Left lung (tissue), 10 donors: ENCODE data around the gene CFAP43. TPM values are rescaled to one million over a fixed set of nuclear protein-coding genes. Genes with fewer than 3 reads are reported as not detected.

Experiments used
- ATAC-seq: fragments of 200-7000 bp; cut with Tn5 transposase; one replicate; pipeline ENCODE4 v1.9.1; 2020; ENCODE audit warnings: moderate library complexity
- DNase-seq, 4 donors: peaks; one replicate each; pipeline ENCODE4 v3.0.0-alpha.2; 2013 to 2020
- H3K27ac ChIP-seq, 2 donors: fragments of 200-600 bp; sonication (generic) in 1 of 2; one replicate each; pipeline versions ENCODE4 v1.5.0 to v1.8.0; 2020 to 2021
- H3K27me3 ChIP-seq, 2 donors: fragments of 200-600 bp; sonication (generic) in 1 of 2; one replicate each; pipeline versions ENCODE4 v1.5.0 to v1.8.0; 2020 to 2021
- H3K36me3 ChIP-seq, 2 donors: fragments of 200-600 bp; sonication (generic) in 1 of 2; one replicate each; pipeline versions ENCODE4 v1.5.0 to v1.8.0; 2020 to 2021
- H3K4me1 ChIP-seq, 2 donors: fragments of 200-600 bp; one replicate each; pipeline ENCODE4 v1.8.0; 2021
- H3K4me3 ChIP-seq, 2 donors: fragments of 200-600 bp; sonication (generic) in 1 of 2; one replicate each; pipeline versions ENCODE4 v1.5.0 to v1.8.0; 2020 to 2021; ENCODE audit warnings: mild to moderate bottlenecking in 1 of 2
- H3K9me3 ChIP-seq, 2 donors: fragments of 200-600 bp; sonication (generic) in 1 of 2; one replicate each; pipeline versions ENCODE4 v1.5.0 to v1.8.0; 2020 to 2021
- CTCF ChIP-seq, 2 donors: fragments of 200-600 bp; sonication (generic) in 1 of 2; IDR thresholded peaks; one replicate each; pipeline versions ENCODE4 v1.5.0 to v1.8.0; 2021; ENCODE audit warnings: antibody characterized with exemption in 2 of 2
- intact Hi-C, 2 donors: fragments of 100-400 bp; cut with DNase I; formaldehyde crosslinking; loops; one replicate each; pipeline versions ENCODE4 v1.11.2 to v1.14.2; 2022
- polyA plus RNA-seq, 6 donors: library from polyadenylated mRNA; unstranded; fragments of 120-200 nt; gene quantifications; one replicate each; pipeline ENCODE4 v1.2.1, GENCODE V29; 2013; ENCODE audit not compliant: insufficient read length in 6 of 6
- total RNA-seq, 2 donors: library from RNA; stranded (reverse); fragmentation: NEBNext Ultra II Directional; extraction: Animal tissue kit (Norgen Biotek cat#: 25700); gene quantifications; one replicate each; pipeline ENCODE4 v1.2.1, GENCODE V29; 2021
- donor health status: DM: no; HTN: yes; CAD: no.
- donor health status: DM: no; HTN: no; CAD: no.

Gene CFAP43
- total and polyA plus RNA-seq, 8 donors: 0.70 to 24.5 (median 11.9) TPM

GRCh38 chr10:104128214-104128613, 104.0 kb downstream of the CFAP43 start:
- TF ChIP-seq CTCF (IDR thresholded peaks at IDR 0.05): no peak
- H3K4me3 ChIP-seq: no peak overlapping the region

GRCh38 chr10:104127411-104127810, 104.8 kb downstream of the CFAP43 start:
- no peak for ATAC-seq
- no peak for TF ChIP-seq CTCF (IDR thresholded peaks at IDR 0.05)

More at GRCh38 chr10:104128214-104128613, 104.0 kb downstream of the CFAP43 start:
- H3K9me3 ChIP-seq: no peaks in the 10 kb centered on the region
- DNase-seq (no peak), ATAC-seq (no peak)
- intact Hi-C loops: loop anchor here in 1 of 2 donors (10.0 kb wide), 2 partner anchors 83 to 153 kb away; no protein-coding TSS in a partner anchor
- peaks cover 0 to 1% of the 10 kb centered on the region in 2 donors for H3K4me1 ChIP-seq
- no peak overlapping the region for H3K27ac ChIP-seq
- H3K27me3 ChIP-seq: no peaks in the 10 kb centered on the region
- H3K36me3 ChIP-seq: peaks cover 0 to 5% of the 10 kb centered on the region in 2 donors

GRCh38 chr10:104123397-104123796, 108.8 kb downstream of the CFAP43 start:
- Histone ChIP-seq H3K36me3 (peaks cover 0 to 5% of the 10 kb centered on the region in 2 donors), H3K27me3 (no peaks in the 10 kb centered on the region), H3K9me3 (no peaks in the 10 kb centered on the region), H3K4me1 (peaks cover 4 to 23% of the 10 kb centered on the region in 2 donors), H3K4me3 (no peak overlapping the region), H3K27ac (no peak overlapping the region)
- no peak for TF ChIP-seq CTCF (IDR thresholded peaks at IDR 0.05)
- ATAC-seq: no peak
- intact Hi-C loops: loop anchor here in 1 of 2 donors (10.0 kb wide), 2 partner anchors 79 to 149 kb away; no protein-coding TSS in a partner anchor
- DNase-seq: no peak

More at GRCh38 chr10:104127411-104127810, 104.8 kb downstream of the CFAP43 start:
- no peak overlapping the region for H3K27ac ChIP-seq
- H3K9me3 ChIP-seq: no peaks in the 10 kb centered on the region
- peaks cover 0 to 5% of the 10 kb centered on the region in 2 donors for H3K36me3 ChIP-seq
- intact Hi-C loops: loop anchor here in 1 of 2 donors (10.0 kb wide), 2 partner anchors 83 to 153 kb away; no protein-coding TSS in a partner anchor
- peaks cover 0 to 9% of the 10 kb centered on the region in 2 donors for H3K4me1 ChIP-seq
- no peak overlapping the region for H3K4me3 ChIP-seq
- no peaks in the 10 kb centered on the region for H3K27me3 ChIP-seq
- no peak for DNase-seq

GRCh38 chr10:104122225-104123107, 109.7 kb downstream of the CFAP43 start:
- no peak for ATAC-seq
- H3K36me3 ChIP-seq: peaks cover 0 to 5% of the 10 kb centered on the region in 2 donors
- no peaks in the 10 kb centered on the region for H3K27me3 ChIP-seq
- intact Hi-C loops: loop anchor here in 1 of 2 donors (10.0 kb wide), 2 partner anchors 78 to 148 kb away; no protein-coding TSS in a partner anchor
- peaks cover 4 to 23% of the 10 kb centered on the region in 2 donors for H3K4me1 ChIP-seq
- no peak for DNase-seq
- H3K4me3 ChIP-seq: peak overlapping the region; percentile 61 to 68
- H3K27ac ChIP-seq: peak overlapping the region; percentile 98 to 100
- H3K9me3 ChIP-seq: no peaks in the 10 kb centered on the region
- no peak for TF ChIP-seq CTCF (IDR thresholded peaks at IDR 0.05)
